PC-9 (cell line): Measurements from ENCODE around the gene ZFAND4.

Experiments
- EZH2 ChIP-seq: fragments of 200-600 bp; sonication (generic); IDR thresholded peaks from 2 replicates; pipeline ENCODE4 v1.8.0; 2017; ENCODE audit warnings: antibody characterized with exemption, low read depth
- TF ChIP-seq, protein P1 (sequence below): fragments of 200-600 bp; sonication (generic); conservative IDR thresholded peaks from 2 replicates; pipeline ENCODE4 v1.6.1; 2017; ENCODE audit warnings: mixed run types, antibody characterized with exemption, mild to moderate bottlenecking, moderate library complexity

- TF ChIP-seq, protein P1, sequence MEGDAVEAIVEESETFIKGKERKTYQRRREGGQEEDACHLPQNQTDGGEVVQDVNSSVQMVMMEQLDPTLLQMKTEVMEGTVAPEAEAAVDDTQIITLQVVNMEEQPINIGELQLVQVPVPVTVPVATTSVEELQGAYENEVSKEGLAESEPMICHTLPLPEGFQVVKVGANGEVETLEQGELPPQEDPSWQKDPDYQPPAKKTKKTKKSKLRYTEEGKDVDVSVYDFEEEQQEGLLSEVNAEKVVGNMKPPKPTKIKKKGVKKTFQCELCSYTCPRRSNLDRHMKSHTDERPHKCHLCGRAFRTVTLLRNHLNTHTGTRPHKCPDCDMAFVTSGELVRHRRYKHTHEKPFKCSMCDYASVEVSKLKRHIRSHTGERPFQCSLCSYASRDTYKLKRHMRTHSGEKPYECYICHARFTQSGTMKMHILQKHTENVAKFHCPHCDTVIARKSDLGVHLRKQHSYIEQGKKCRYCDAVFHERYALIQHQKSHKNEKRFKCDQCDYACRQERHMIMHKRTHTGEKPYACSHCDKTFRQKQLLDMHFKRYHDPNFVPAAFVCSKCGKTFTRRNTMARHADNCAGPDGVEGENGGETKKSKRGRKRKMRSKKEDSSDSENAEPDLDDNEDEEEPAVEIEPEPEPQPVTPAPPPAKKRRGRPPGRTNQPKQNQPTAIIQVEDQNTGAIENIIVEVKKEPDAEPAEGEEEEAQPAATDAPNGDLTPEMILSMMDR, result no peak
- no peak for TF ChIP-seq EZH2
These were observed 19.1 kb downstream of the ZFAND4 start for GRCh38 chr10:45653454-45653853.
